IMR-90 (cell line): ENCODE data around the gene RNF141. TPM values are rescaled to one million over a fixed set of nuclear protein-coding genes. Genes with fewer than 3 reads are reported as not detected.

Experiments used
- ATAC-seq: fragments of 200-7000 bp; cut with Tn5 transposase; 2 replicates; pipeline ENCODE4 v1.9.1; 2020; ENCODE audit warnings: low read depth, mild to moderate bottlenecking, moderate library complexity
- BruUV-seq: library from RNA; stranded (reverse); fragments of 400-500 nt; replicated peaks from 2 replicates; lab custom pipeline; 2021; lab: Mats Ljungman, UMichigan
- CTCF ChIA-PET: fragments of 300-600 bp; formaldehyde crosslinking; extraction: SDS; loops from one replicate; lab custom pipeline; 2021; ENCODE audit warnings: antibody characterized with exemption; lab: Yijun Ruan, JAX
- POLR2A ChIA-PET: fragments of 300-600 bp; sonication (Branson Sonifier 250); formaldehyde crosslinking; loops from one replicate; lab custom pipeline; 2022; ENCODE audit warnings: antibody characterized with exemption; ENCODE audit not compliant: unreplicated experiment; lab: Charles Lee
- DNase-seq: peaks from one replicate; pipeline ENCODE4 v3.0.0; 2013
- H2AFZ ChIP-seq: replicated peaks from 2 replicates; pipeline ENCODE3; 2013; ENCODE audit warnings: low read length, mild to moderate bottlenecking; ENCODE audit not compliant: poor library complexity
- H2AK5ac ChIP-seq: 2 replicates; pipeline ENCODE4 v1.6.1; 2013; ENCODE audit warnings: low read depth, low read length, inconsistent platforms
- H2AK9ac ChIP-seq: replicated peaks from 2 replicates; pipeline ENCODE3; 2013; ENCODE audit warnings: mild to moderate bottlenecking, low read depth, low read length, moderate library complexity; ENCODE audit not compliant: poor library complexity
- H2BK120ac ChIP-seq: 2 replicates; pipeline ENCODE4 v1.6.1; 2013; ENCODE audit warnings: low read depth, low read length, inconsistent platforms
- H2BK15ac ChIP-seq: 3 replicates; pipeline ENCODE4 v1.6.1; 2013; ENCODE audit warnings: low read depth, low read length, inconsistent platforms
- H2BK20ac ChIP-seq: 2 replicates; pipeline ENCODE4 v1.6.1; 2013; ENCODE audit warnings: low read depth, mild to moderate bottlenecking, inconsistent platforms, low read length, moderate library complexity
- H2BK5ac ChIP-seq: 2 replicates; pipeline ENCODE4 v1.6.1; 2013; ENCODE audit warnings: mild to moderate bottlenecking, low read depth, low read length, inconsistent platforms; ENCODE audit not compliant: poor library complexity, severe bottlenecking
- H3K14ac ChIP-seq: replicated peaks from 2 replicates; pipeline ENCODE4 v1.6.1; 2013; ENCODE audit warnings: low read depth, low read length, inconsistent platforms
- H3K18ac ChIP-seq: 2 replicates; pipeline ENCODE4 v1.6.1; 2013; ENCODE audit warnings: low read depth, low read length, control low read depth
- H3K23ac ChIP-seq: 2 replicates; pipeline ENCODE4 v1.6.1; 2013; ENCODE audit warnings: low read depth, low read length, inconsistent platforms
- H3K27ac ChIP-seq: 2 replicates; pipeline ENCODE4 v1.5.1; 2013; ENCODE audit warnings: mild to moderate bottlenecking, control low read depth, low read length; ENCODE audit not compliant: insufficient read depth
- H3K27me3 ChIP-seq: 2 replicates; pipeline ENCODE4 v1.6.1; 2013; ENCODE audit warnings: low read length; ENCODE audit not compliant: control insufficient read depth, insufficient read depth
- H3K36me3 ChIP-seq: 2 replicates; pipeline ENCODE4 v1.6.1; 2013; ENCODE audit warnings: low read length, mixed read lengths; ENCODE audit not compliant: control insufficient read depth, insufficient read depth
- H3K4ac ChIP-seq: 2 replicates; pipeline ENCODE4 v1.6.1; 2013; ENCODE audit warnings: low read depth, low read length, inconsistent platforms
- H3K4me1 ChIP-seq: 2 replicates; pipeline ENCODE4 v1.6.1; 2013; ENCODE audit warnings: low read length, mixed read lengths; ENCODE audit not compliant: control insufficient read depth, insufficient read depth
- H3K4me2 ChIP-seq: 2 replicates; pipeline ENCODE4 v1.6.1; 2013; ENCODE audit warnings: low read depth, mild to moderate bottlenecking, control low read depth, low read length, moderate library complexity
- H3K4me3 ChIP-seq: 2 replicates; pipeline ENCODE4 v1.5.1; 2013; ENCODE audit warnings: low read depth, mild to moderate bottlenecking, control low read depth, low read length, moderate library complexity; ENCODE audit not compliant: insufficient read depth
- H3K56ac ChIP-seq: 2 replicates; pipeline ENCODE4 v1.6.1; 2013; ENCODE audit warnings: low read length, inconsistent platforms; ENCODE audit not compliant: insufficient read depth; ENCODE audit errors: extremely low read depth
- H3K79me1 ChIP-seq, 2 experiments: 2 replicates each; pipeline ENCODE4 v1.6.1; 2013; ENCODE audit warnings: low read length in 2 of 2, inconsistent platforms in 1 of 2, low read depth in 1 of 2
- H3K9ac ChIP-seq: 2 replicates; pipeline ENCODE4 v1.6.1; 2013; ENCODE audit warnings: low read depth, low read length, control low read depth
- H3K9me1 ChIP-seq: 2 replicates; pipeline ENCODE4 v1.6.1; 2013; ENCODE audit warnings: low read length, inconsistent platforms; ENCODE audit not compliant: insufficient read depth
- H3K9me3 ChIP-seq: 2 replicates; pipeline ENCODE4 v1.6.1; 2013; ENCODE audit warnings: low read length; ENCODE audit not compliant: control insufficient read depth, insufficient read depth
- H4K20me1 ChIP-seq: 2 replicates; pipeline ENCODE4 v1.6.1; 2013; ENCODE audit warnings: low read length, inconsistent platforms; ENCODE audit not compliant: insufficient read depth
- H4K5ac ChIP-seq: 2 replicates; pipeline ENCODE4 v1.6.1; 2013; ENCODE audit warnings: mild to moderate bottlenecking, low read depth, low read length, control low read depth
- H4K8ac ChIP-seq, 2 experiments: 2 replicates each; pipeline ENCODE4 v1.6.1; 2013; ENCODE audit warnings: low read depth in 2 of 2, low read length in 2 of 2, control low read depth in 1 of 2, inconsistent platforms in 1 of 2
- H4K91ac ChIP-seq: 2 replicates; pipeline ENCODE4 v1.6.1; 2013; ENCODE audit warnings: low read depth, low read length, inconsistent platforms; ENCODE audit not compliant: insufficient read depth
- BHLHE40 ChIP-seq: fragments of 150-350 bp; IDR thresholded peaks from 2 replicates; pipeline ENCODE4 v1.6.1; 2016; ENCODE audit warnings: mild to moderate bottlenecking, low read depth, low read length
- CEBPB ChIP-seq: IDR thresholded peaks from 2 replicates; pipeline ENCODE4 v1.6.1; 2012; ENCODE audit warnings: low read depth, low read length, improper control_type of control experiment
- ELK1 ChIP-seq: fragments of 150-350 bp; IDR thresholded peaks from 2 replicates; pipeline ENCODE4 v1.6.1; 2016; ENCODE audit warnings: low read depth, mild to moderate bottlenecking, low read length, moderate library complexity, borderline replicate concordance
- FOS ChIP-seq: fragments of 150-350 bp; IDR thresholded peaks from 2 replicates; pipeline ENCODE4 v1.6.1; 2016; ENCODE audit warnings: low read depth, low read length
- MAFK ChIP-seq: IDR thresholded peaks from 2 replicates; pipeline ENCODE4 v1.6.1; 2012; ENCODE audit warnings: low read depth, low read length, improper control_type of control experiment
- MXI1 ChIP-seq: IDR thresholded peaks from 2 replicates; pipeline ENCODE4 v1.6.1; 2012; ENCODE audit warnings: low read depth, mild to moderate bottlenecking, low read length, moderate library complexity, borderline replicate concordance
- RAD21 ChIP-seq: IDR thresholded peaks from 2 replicates; pipeline ENCODE4 v1.6.1; 2012; ENCODE audit warnings: low read length, improper control_type of control experiment
- RFX5 ChIP-seq: IDR thresholded peaks from 2 replicates; pipeline ENCODE4 v1.8.0; 2012; ENCODE audit warnings: low read depth, mild to moderate bottlenecking, low read length, moderate library complexity
- USF2 ChIP-seq: fragments of 150-350 bp; IDR thresholded peaks from 2 replicates; pipeline ENCODE4 v1.6.1; 2017; ENCODE audit warnings: mild to moderate bottlenecking, antibody characterized with exemption, low read length, low read depth
- WGBS, 2 experiments: methylation state at CpG; one replicate each; pipeline versions ENCODE4 v1.1.5 to v1.1.7; 2013; ENCODE audit warnings: missing lambda C conversion rate in 2 of 2; ENCODE audit not compliant: insufficient read length in 1 of 2; ENCODE audit errors: extremely low coverage in 2 of 2; 5-methylcytosine and 5-hydroxymethylcytosine counted together
- dilution Hi-C: fragments of 300-500 bp; cut with HindIII; formaldehyde crosslinking; loops from one replicate; pipeline ENCODE4 v1.14.3; 2018; ENCODE audit warnings: low sequenced_read_pairs; ENCODE audit not compliant: unreplicated experiment
- in situ Hi-C: fragments of 300-500 bp; cut with MboI; formaldehyde crosslinking; loops from 3 replicates; pipeline ENCODE4 v1.14.3; 2019; ENCODE audit warnings: low sequenced_read_pairs, inconsistent platforms, mixed read lengths
- intact Hi-C: fragments of 100-400 bp; cut with micrococcal nuclease; formaldehyde crosslinking; loops from 2 replicates; pipeline ENCODE4 v1.10.0; 2022
- polyA plus RNA-seq, 3 experiments: library from polyadenylated mRNA; depleted of rRNA; stranded (reverse); fragments of >200 nt; gene quantifications; 2 replicates each; pipeline ENCODE4 v1.2.3, GENCODE V29; 2012; ENCODE audit warnings: low replicate concordance in 1 of 3
- total RNA-seq: library from RNA; depleted of rRNA; stranded (reverse); fragments of >200 nt; gene quantifications from 2 replicates; pipeline ENCODE4 v1.2.3, GENCODE V29; 2012

Gene RNF141
- total and polyA plus RNA-seq, 2 of the 4 experiments (the other 2 are of a cell fraction): 13.8 to 18.6 TPM

GRCh38 chr11:10478066-10478465, 62.9 kb downstream of the RNF141 start:
- Histone ChIP-seq H3K36me3 (peaks cover 42% of the 10 kb centered on the region), H3K23ac (no peak overlapping the region), H2AK9ac (no peak overlapping the region), H2BK120ac (no peak overlapping the region), H3K9ac (no peak overlapping the region), H3K27ac (no peak overlapping the region), H2BK5ac (no peak overlapping the region), H3K27me3 (no peaks in the 10 kb centered on the region), H4K20me1 (peaks cover 23% of the 10 kb centered on the region), H3K9me3 (no peaks in the 10 kb centered on the region), H2BK15ac (no peak overlapping the region), H3K18ac (no peak overlapping the region), H3K79me1 (peaks cover 9 to 69% of the 10 kb centered on the region in 2 experiments), H3K9me1 (peaks cover 21% of the 10 kb centered on the region), H4K91ac (no peak overlapping the region), H4K5ac (no peak overlapping the region), H4K8ac (no peak overlapping the region; a peak in 1 of 4 replicates), H2BK20ac (no peak overlapping the region), H2AFZ (no peak overlapping the region), H3K4me3 (no peak overlapping the region), H3K4ac (no peak overlapping the region), H3K4me1 (peaks cover 8% of the 10 kb centered on the region), H3K14ac (no peak overlapping the region), H2AK5ac (no peak overlapping the region; the same call in 1 of the 2 replicates), H3K4me2 (no peak overlapping the region), H3K56ac (no peak overlapping the region)
- ATAC-seq (no peak), DNase-seq (no peak)
- WGBS, 2 experiments: no CpG with 5 or more reads among the region's 3 CpGs
- CTCF ChIA-PET: no interaction called here
- intact Hi-C loops: no loop called here
- TF ChIP-seq USF2: no peak
- no peak for TF ChIP-seq FOS
- TF ChIP-seq RAD21: no peak
- no peak for TF ChIP-seq MAFK
- no peak for TF ChIP-seq MXI1
- TF ChIP-seq ELK1: no peak
- TF ChIP-seq RFX5: no peak
- no peak for TF ChIP-seq BHLHE40
- TF ChIP-seq CEBPB: no peak
- POLR2A ChIA-PET: no interaction called here
- dilution Hi-C loops: no loop called here
- BruUV-seq: no TSS peak
- in situ Hi-C loops: no loop called here
